NOMO-1 treated with dmso at 0.1 percent for 144 hours (cell line): ENCODE measurements around the gene PON1.

Source experiments
- DNase-seq: peaks from one replicate; lab custom pipeline; 2025; ENCODE audit not compliant: unreplicated experiment; lab: John Stamatoyannopoulos, UW

Gene PON1

DNA sequence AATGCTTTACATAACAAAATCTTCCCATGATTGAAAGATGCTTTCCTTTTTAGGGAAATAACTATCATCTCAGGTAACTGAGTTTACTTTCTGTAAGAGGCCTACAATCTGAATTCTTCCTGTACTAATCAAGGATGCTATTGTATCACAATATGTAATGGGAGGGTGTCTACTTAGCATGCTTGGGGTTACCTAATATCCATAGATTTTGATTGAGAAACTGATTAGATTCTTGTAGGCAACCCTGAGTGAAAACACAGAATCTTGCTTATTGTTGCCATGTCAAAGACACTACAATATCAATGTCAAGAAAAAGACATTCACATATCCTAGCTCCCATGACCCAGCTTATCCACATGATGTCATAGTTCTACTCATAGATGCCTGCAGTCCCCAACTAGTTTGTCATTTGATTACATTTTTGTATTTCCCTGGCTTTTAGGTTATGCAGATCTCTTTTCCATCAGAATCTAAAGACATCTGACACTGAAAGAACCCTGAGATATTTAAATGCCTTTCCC lies 62.4 kb downstream of the PON1 start:
- no peak for DNase-seq

DNA sequence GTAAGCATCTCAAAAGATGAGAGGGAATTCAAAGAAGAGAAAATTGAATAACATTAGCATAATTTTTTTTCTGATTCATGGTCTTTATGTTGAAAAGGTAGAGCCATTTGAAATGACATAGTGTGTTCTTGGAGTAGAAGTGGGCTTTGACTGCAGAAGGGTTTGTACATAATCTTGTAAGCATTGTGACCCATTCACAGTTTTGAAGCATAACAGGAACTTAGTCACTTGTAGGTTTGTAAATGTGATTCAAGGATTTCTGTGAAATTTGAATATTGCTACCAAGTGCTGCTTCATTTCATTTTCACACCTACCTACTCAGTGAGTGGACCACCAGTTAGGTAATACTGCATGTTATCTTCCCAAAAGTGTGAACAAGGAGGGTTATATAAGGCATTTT lies 68.6 kb downstream of the PON1 start:
- no peak for DNase-seq

DNA sequence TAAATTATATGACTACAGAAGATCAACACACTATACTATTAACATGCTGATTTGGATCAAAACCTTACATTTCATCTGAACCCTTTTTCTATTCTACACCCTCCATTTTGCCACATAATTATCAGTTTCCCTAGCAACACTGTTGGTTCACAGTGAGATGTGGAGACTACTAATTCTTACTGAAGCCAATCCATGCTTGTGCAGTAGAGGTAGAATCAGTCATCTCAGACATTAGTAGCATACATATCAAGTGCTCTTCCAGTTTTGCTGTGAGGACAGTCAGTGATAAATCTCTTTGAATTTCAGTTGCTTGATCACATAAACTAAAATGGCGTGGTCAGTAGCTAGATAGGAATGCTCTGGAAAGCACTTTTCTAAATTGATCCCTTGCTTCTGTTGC lies 70.3 kb downstream of the PON1 start:
- DNase-seq = no peak

DNA sequence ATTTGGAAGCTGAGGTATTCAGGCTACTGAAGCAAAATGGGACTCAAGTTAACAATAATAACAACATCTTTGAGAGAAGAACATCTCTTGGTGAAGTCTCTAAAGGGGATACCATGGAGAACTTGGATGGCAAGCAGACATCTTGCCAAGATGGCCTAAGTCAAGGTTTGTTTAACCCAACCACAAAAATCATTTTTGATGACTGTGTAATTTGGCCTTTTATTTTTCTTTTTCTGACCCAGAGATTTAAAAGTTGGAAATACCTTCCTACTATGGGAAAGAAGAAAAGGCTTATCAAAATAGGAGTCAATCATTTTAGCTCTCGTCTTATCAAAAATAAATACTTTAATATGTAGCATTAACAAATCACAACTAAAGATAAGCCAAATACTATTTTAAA lies 72.4 kb downstream of the PON1 start:
- DNase-seq = no peak

DNA sequence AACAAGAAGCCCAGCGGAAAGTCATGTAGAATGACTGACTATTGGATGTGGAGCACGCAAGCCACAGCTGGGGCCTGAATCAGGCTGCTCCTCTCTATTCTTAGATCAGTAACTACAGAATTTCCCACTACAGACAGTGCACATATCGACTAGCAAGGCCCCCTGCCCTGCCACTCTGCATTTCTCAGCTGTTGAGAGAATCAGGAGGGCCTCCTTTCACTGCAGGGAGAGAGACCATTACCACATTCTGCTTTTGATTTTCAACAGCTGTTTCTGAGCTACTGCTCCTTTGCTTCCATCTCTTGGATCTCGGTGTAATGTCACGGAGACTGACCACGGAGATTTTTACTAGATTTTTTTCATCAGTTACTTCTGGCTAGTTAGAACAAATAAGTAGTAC lies 73.8 kb downstream of the PON1 start:
- DNase-seq = no peak
